ENCODE measurements around the gene ZNF597.

DNA sequence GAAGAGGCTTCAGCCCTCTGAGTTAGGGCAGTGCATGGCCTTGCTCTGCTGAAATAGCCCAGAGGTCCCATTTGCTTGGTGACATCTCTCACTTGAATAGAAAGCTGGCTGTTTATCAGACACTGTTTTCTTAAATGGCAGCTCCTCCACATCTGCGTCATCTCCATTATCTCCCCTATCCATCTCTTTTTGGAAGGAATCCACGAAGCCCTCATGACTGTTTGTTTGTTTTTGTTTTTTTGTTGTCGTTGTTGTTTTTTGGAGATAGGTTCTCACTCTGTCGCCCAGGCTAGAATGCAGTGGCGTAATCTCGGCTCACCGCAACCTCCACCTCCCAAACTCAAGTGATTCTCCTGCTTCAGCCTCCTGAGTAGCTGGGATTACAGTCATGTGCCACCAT is 16.8 kb upstream of the ZNF597 start:
- TF ChIP-seq POLR2A (IDR thresholded peaks at IDR 0.05; ENCODE audit: extremely low read depth, insufficient read length) (no peak), CTCF (IDR thresholded peaks at IDR 0.05; ENCODE audit: low read depth, low read length) (no peak)
